GM12891 (cell line): Measurements from ENCODE around the gene RAB34.

Experiments used
- PAX5 ChIP-seq: IDR thresholded peaks from 2 replicates; pipeline ENCODE4 v1.6.1; 2011; ENCODE audit warnings: low read length, moderate library complexity, mild to moderate bottlenecking; ENCODE audit not compliant: insufficient read depth, severe bottlenecking
- POLR2A ChIP-seq: IDR thresholded peaks from 2 replicates; pipeline ENCODE4 v1.6.1; 2011; ENCODE audit warnings: low read depth, low read length, control low read depth
- POLR2AphosphoS5 ChIP-seq: IDR thresholded peaks from 2 replicates; pipeline ENCODE4 v1.6.1; 2011; ENCODE audit warnings: low read depth, low read length, control low read depth
- POU2F2 ChIP-seq: IDR thresholded peaks from 2 replicates; pipeline ENCODE4 v1.6.1; 2011; ENCODE audit warnings: low read depth, mild to moderate bottlenecking, control low read depth, low read length, moderate library complexity
- SPI1 ChIP-seq: IDR thresholded peaks from 2 replicates; pipeline ENCODE4 v1.6.1; 2011; ENCODE audit warnings: low read depth, low read length, control low read depth
- TAF1 ChIP-seq: IDR thresholded peaks from 2 replicates; pipeline ENCODE4 v1.6.1; 2011; ENCODE audit warnings: low read depth, low read length, control low read depth

DNA sequence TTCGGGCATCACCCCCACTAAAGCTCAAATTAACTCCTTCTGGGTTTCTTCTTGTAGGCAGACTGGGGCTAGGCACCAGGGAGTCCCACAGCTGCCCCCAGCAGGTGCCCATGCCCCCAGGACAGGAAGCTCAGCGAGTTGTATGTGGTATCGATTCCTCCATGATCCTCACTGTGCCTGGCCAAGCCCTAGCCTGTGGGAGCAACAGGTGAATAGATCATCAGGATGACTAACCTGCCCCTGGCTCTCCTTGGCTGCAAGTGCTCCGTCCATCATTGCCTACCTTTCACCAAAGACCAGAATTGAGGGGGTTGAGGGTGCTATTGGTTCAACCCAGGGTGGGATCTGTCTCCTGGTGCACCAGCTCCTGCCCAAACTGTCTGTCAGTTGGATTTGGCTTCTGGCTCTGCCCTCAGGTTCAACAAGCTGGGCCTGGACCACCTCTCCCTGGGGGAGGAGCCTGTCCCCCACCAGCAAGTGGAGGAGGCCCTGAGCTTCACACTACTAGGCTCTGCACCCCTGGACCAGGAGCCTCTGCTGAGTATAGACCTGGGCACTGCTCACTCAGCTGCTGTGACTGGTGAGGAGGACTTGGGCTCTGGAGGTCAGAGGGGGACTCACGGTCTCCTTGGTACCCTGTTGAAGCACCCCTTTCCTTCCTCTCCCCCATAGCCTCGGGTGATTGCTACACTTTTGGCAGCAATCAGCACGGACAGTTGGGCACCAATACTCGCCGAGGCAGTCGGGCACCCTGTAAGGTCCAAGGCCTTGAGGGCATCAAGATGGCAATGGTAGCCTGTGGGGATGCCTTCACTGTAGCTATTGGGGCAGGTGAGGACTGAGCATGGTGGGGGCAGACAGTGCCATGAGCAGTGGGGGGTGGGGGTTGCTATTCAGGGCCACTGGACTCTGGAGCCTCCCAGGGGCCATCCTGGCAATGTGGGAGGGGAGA lies 23.0 kb upstream of the RAB34 start:
- TF ChIP-seq POLR2A (no peak), POLR2AphosphoS5 (no peak), TAF1 (no peak), SPI1 (no peak), PAX5 (no peak), POU2F2 (no peak)
